C1 segment of cervical spinal cord (tissue), 14 donors: ENCODE measurements around the gene ZNF180.
"Not testable (repeated sequence)": the region's sequence is repeated elsewhere in the genome, so short reads cannot be mapped to it uniquely, and the experiment has no call there.

Source experiments
- DNase-seq, 14 donors: peaks; one replicate each; lab custom pipeline; 2025; lab: John Stamatoyannopoulos, UW

The ZNF180 gene

GRCh38 chr19:44499962-44500949, at the start of gene ZNF180:
ZNF180 (minus strand) TSS chr19:44500522; CDS start chr19:44497334, 3,188 bp downstream.
- DNase-seq = peak; percentile 42 to 98 (median 94)

DNA sequence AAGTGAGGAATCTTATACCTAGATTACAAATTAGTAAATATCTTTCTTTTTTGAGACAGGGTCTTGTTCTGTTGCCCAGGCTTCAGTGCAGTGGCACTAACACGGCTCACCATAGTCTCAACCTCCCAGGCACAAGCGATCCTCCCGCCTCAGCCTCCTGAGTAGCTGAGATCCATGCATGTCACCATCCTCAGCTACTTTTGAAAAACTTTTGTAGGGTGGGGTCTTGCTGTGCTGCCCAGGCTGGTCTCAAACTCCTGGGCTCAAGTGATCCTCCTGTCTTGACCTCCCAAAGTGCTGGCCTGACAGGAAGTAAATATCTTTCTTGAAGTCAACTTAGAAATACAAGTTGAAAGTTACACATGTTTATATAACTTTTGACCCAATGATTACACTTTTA, 49.2 kb upstream of the ZNF180 start:
- DNase-seq = no peak

GRCh38 chr19:44548736-44549135, 48.4 kb upstream of the ZNF180 start:
- DNase-seq = no peak

DNA sequence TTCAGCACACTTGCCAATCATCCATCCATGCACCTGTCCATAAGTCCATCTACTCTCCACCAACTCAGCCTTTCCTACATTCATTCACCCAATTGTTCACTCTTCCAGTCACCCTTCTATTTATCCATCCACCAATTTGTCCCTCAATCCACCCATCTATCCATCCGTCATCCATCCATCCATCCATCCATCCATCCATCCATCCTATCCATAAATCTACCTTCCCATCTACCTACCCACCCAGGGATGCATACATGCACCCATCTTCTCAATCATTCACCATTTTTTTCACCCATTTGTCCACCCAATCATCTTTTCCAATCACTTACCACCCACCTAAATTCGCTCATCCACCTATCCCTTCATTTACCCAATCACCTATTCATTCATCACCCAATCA, 43.7 kb upstream of the ZNF180 start:
- no peak for DNase-seq

GRCh38 chr19:44542671-44543070, 42.3 kb upstream of the ZNF180 start:
- no peak for DNase-seq

- no peak for DNase-seq
Measured at GRCh38 chr19:44540736-44541135, 40.4 kb upstream of the ZNF180 start.

GRCh38 chr19:44539991-44540390, 39.7 kb upstream of the ZNF180 start:
- DNase-seq = no peak

DNA sequence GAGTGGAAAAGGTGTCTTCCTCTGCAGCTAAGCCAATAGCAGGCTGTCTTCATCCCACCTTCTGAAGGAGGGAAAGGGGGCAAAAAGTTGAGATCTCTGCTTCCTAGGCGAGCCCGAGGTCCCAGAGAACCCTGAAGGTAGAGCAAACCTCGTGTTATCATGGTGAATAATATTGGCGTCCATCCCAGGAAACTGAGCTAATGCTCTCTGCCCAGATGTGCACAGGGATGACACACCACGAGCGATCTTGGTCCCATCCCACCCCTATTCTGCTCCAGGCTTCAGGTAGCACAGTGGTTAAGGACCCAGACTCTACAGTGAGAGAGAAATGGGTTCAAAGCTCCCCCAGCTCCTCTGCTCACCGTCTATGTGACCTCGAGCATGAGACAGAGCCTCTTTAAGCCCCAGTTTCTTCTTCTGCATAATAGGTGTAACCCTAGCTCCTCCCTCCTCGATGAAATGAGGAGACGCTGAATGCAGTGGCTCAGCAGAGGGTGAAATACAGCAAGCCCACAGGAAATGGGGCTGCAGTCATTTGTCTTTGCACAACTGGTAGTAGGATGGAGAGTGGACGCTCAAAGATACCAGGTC, 39.0 kb upstream of the ZNF180 start:
- DNase-seq = no peak

DNA sequence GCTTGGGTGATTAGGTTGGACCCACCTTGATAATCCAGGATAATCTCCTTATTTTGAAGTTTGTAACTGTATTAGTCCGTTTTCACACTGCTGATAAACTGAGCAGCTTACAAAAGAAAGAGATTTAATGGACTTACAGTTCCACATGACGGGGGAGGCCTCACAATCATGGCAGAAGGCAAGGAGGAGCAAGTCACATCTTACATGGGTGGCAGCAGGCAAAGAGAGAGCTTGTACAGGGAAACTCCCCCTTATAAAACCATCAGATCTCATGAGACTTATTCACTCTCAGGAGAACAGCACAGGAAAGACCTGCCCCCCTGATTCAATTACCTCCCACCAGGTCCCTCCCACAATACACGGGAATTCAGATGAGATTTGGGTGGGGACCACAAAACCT, 35.0 kb upstream of the ZNF180 start:
- not testable (repeated sequence) for DNase-seq

DNA sequence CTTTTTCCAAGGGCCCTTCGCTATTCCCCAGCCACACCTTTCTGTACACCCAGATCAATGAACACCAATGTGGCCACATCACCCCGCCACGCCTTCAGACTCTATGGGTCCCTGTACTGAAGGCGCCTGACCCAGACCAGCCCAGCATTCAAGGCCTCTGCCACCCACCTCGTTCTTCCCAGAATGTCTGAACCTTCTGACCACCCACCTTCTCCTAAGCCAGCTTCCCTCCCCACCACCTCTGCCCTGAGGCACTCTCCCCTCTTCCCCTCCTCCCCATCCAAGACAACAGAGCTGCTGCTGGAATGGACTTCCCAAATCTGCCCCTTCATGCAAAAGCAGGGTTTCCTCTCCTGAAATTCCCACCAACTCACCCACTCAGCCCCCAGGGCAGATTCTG, 32.5 kb upstream of the ZNF180 start:
- no peak for DNase-seq

DNA sequence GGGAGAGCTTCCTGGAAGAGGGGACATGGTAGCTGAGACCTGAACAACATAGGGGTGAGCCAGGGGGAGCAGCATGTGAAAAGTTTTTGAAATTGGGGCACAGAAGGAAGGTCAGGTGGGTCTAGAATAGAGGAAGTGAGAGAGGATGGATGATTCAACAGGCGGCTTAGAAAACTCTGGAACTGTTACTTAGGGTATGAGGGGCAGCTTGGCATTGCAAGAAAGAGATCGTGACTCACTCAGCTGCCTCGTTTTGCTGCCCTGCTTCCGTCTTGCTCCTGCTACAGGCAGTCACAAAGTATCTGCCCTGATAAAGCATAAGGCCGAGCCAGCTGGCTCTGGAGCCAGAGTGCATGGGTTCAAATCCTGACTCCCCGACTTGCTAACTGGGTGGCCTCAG, 30.5 kb upstream of the ZNF180 start:
- no peak for DNase-seq

DNA sequence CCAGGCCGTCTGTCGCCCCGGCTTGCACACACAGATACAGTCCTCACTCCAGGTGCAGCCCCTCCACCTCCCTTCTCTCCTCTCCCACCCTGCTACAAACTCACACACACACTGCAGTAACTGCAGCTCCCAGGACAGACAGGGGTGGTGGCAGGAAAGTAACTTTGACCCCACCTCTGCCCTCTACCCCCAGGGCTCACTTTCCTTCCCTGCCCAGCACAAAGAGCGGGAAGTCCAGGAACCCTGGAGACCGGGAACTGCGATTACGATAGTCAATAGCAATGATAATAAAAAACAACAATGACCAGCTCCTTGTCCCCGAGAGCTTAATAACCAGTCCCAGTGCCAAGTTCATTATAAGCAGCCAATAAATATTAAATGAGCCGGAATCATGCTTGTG, 29.2 kb upstream of the ZNF180 start, which contains the start of gene CEACAM20:
TSS of gene CEACAM20 (minus strand) at position 140 of the 400 bp plus-strand sequence. CDS start 166 bp downstream, outside the sequence.
- DNase-seq = no peak

DNA sequence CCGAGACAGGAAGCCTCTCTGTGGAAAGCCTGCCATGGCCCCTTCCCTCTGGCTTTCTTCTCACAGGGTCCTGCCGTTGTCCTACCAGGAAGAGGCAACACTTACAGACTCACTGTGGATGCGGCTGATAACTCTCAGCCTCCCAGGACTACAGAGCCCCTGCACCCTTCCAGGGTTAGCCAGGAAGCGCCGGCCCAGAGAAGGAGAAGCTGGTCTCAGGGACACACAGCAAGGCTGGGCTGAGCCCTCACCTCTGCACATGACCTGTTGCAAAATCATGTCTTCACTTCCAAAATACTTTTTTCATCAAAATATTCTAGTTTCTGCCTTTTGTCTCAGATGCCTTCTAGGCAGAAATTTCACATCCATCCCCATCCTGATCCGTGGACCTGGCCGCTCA, 27.2 kb upstream of the ZNF180 start:
- DNase-seq = no peak

- no peak for DNase-seq
Measured at GRCh38 chr19:44525721-44526430, 25.6 kb upstream of the ZNF180 start.

DNA sequence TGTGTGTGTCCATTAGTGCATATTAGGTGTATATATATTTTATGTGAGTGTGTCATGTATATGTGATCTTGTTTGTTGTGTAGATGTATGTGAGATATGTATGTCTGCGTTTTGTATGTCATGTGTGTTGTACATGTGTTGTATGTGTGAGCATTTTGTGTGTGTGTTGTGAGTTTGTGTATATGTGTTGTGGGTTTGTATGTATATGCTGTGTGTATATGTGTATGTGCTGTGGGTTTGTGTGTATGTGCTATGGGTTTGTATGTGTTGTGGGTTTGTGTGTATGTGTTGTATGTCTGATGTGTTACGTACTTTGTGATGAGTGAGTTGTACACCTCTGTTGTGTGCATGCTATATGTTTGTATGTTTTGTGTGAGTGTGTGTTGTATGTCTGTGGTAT, 21.0 kb upstream of the ZNF180 start:
- no peak for DNase-seq

GRCh38 chr19:44517146-44517545, 16.8 kb upstream of the ZNF180 start:
- no peak for DNase-seq

DNA sequence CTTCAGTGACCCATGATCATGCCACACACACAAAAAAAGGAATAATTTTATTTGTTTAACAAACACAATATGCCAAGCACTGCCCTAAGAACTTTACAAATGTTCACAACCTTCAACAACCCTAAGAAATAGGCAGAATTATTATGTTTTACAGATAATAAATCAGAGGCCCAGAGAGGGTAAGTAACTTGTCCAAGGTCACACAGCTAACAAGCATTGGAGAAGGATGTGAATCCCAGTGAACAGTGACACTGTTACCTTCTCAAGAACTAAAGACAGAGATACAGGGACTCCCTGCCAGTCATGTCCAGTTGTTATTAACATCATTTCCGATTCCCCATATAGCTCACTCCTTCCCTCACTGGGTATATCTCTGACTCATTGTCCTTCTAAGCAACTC, 15.6 kb upstream of the ZNF180 start:
- DNase-seq = no peak

GRCh38 chr19:44515031-44515430, 14.7 kb upstream of the ZNF180 start:
- DNase-seq = no peak

- no peak for DNase-seq
Measured at GRCh38 chr19:44512326-44513298, 12.3 kb upstream of the ZNF180 start.

GRCh38 chr19:44509478-44509877, 9.2 kb upstream of the ZNF180 start:
- DNase-seq = no peak

DNA sequence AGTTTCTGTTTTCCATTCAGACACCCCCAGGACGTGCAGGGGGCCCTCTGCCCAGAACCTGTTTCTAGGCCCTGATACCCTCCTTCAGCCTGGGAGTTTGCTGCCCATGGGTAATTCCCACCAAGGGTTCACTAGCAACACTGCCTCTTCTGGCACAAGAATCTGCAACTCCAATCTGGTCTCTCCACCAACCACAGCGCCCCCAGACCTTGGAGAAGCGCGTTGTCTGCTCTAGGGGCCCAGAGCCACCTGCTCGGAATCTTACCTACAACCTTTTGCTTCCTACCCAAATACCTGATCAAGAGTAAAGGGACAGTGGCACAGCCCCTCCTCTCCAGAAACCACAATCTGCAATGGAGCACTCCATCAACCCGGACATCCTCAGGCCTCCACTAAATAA, 763 bp downstream of the ZNF180 start:
- no peak for DNase-seq
